ENCODE data around the gene SNX21.

DNA sequence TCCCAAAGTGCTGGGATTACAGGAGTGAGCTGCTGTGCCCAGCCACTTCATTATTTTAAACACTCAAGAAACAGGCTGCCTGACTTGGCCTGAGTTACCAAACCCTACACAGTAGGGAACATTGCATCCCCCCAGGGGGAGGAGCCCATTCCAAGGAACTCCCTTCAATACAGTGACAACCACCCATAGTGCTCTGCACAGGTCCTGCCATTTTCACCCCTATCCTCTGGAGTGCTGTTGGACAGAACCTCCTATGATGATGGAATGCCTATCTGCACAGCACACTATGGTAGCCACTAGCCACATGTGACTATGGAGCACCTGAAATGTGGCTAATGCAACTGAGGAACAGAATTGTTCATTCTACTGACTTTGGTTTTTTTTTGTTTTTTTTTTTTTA is 11.9 kb downstream of the SNX21 start:
- TF ChIP-seq ZNF274 (IDR thresholded peaks at IDR 0.05; ENCODE audit: low read depth, low read length) (no peak), YY1 (IDR thresholded peaks at IDR 0.05; ENCODE audit: insufficient read depth, insufficient read length) (no peak)

Data from NT2/D1 (cell line).